Suprapubic skin (tissue), 4 donors: ENCODE measurements around the gene CARM1.

Experiments
- POLR2A ChIP-seq, 2 donors: fragments of 450-650 bp; IDR thresholded peaks; one replicate each; pipeline ENCODE4 v1.6.1; 2017; ENCODE audit warnings: antibody characterized with exemption in 2 of 2, mild to moderate bottlenecking in 2 of 2, moderate library complexity in 2 of 2
- POLR2AphosphoS5 ChIP-seq, 3 donors: sonication (generic); formaldehyde crosslinking; IDR thresholded peaks; one replicate each; pipeline ENCODE4 v1.6.1; 2017; ENCODE audit warnings: antibody characterized with exemption in 3 of 3
- TF ChIP-seq, protein P1 (sequence below), 2 donors: fragments of 200-600 bp in 1 of 2; fragments of 450-650 bp in 1 of 2; sonication (generic) in 1 of 2; IDR thresholded peaks; one replicate each; pipeline ENCODE4 v1.5.1; 2016 to 2019; ENCODE audit warnings: antibody characterized with exemption in 2 of 2, mild to moderate bottlenecking in 1 of 2, moderate library complexity in 1 of 2

DNA sequence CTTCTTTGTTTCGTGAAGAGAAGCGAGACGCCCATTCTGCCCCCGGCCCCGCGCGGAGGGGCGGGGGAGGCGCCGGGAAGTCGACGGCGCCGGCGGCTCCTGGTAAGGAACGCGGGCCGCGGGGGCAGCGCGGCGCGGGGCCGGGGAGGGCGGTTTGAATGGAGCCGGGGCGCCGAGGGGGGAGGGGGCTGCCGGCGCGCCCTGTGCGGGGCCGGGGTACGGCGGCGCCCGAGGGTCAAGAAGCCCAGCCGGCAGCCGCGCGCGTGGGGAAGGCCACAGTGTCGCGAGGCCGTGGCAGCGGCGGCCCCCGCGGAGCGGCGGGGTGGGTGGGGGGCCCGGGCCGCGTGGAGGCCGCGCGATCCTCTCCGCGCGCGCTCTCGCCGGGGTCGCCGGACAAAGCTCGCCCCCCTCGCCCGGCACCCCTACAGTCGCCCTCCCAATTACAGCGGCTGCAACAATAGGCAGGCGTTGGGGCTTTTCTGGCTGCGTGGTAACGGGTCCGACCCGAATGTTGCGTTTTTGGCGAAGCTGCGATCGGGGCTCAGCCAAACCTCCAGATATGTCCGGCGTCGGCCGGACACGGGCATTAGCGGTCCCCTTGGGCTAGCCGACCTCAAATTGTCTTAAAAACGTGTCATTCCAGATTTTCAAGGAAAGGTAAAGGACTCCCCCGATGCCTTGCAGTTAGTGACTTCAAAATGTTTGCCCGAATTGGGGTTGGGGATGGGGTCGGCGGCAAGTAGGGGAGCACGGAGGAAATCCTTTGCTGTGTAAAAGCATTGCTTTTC, 89.9 kb downstream of the CARM1 start:
- TF ChIP-seq, protein P1, sequence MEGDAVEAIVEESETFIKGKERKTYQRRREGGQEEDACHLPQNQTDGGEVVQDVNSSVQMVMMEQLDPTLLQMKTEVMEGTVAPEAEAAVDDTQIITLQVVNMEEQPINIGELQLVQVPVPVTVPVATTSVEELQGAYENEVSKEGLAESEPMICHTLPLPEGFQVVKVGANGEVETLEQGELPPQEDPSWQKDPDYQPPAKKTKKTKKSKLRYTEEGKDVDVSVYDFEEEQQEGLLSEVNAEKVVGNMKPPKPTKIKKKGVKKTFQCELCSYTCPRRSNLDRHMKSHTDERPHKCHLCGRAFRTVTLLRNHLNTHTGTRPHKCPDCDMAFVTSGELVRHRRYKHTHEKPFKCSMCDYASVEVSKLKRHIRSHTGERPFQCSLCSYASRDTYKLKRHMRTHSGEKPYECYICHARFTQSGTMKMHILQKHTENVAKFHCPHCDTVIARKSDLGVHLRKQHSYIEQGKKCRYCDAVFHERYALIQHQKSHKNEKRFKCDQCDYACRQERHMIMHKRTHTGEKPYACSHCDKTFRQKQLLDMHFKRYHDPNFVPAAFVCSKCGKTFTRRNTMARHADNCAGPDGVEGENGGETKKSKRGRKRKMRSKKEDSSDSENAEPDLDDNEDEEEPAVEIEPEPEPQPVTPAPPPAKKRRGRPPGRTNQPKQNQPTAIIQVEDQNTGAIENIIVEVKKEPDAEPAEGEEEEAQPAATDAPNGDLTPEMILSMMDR (IDR thresholded peaks at IDR 0.05), result no peak
- no peak for TF ChIP-seq POLR2A (IDR thresholded peaks at IDR 0.05)
- no peak for TF ChIP-seq POLR2AphosphoS5 (IDR thresholded peaks at IDR 0.05)
